NCI-H187 (cell line): ENCODE results near the gene TANC1.

ENCODE experiments used
- DNase-seq, 2 experiments: peaks; one replicate each; lab custom pipeline; 2025; lab: John Stamatoyannopoulos, UW

The TANC1 gene

GRCh38 chr2:159267921-159268320 is 299.5 kb downstream of the TANC1 start:
- no peak for DNase-seq

DNA sequence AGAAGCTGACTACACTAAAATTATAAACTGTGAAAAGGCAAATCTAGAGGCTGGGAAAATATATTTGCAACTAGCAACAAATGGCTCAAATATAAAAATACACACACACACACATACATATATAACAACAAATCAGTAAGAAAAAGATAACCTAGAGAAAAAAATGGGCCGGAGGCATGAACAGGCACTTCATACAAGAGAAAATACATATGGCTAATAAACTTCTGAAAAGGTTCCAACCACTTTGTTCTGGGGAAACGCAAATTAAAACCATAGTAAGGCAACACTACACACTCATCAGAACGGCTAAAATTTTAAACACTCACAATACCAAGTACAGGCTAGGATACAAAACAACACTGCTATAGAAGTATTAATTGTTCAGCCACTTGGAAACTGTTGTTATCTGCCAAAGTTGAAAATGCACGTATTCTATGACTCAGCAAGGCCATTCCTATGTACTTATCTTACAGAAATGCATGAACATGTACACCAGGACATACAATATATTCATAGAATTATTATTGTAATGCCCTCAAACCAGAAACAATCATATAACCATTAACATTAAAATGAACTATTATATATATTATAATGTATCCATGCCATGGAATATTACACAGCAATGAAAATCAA is 302.4 kb downstream of the TANC1 start:
- DNase-seq = no peak

DNA sequence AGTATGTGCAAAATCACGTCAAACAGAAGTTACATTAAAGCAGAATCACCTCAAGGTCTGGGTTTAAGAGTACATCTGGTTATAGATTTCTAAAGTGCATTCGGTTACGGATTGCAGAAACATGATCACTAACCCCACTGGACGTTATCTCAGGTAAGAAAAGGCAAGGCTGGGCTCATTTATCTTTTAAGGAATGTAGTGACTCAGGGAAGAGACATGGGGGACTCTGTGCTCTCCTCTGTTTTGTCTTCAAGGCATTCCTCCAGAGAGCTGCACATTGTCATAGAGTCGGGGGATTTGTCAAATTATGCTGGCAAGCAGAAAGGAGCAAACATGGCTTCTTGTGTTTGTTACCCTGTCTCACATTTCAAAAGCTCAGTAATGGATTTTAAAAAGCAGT is 303.7 kb downstream of the TANC1 start:
- DNase-seq = no peak

DNA sequence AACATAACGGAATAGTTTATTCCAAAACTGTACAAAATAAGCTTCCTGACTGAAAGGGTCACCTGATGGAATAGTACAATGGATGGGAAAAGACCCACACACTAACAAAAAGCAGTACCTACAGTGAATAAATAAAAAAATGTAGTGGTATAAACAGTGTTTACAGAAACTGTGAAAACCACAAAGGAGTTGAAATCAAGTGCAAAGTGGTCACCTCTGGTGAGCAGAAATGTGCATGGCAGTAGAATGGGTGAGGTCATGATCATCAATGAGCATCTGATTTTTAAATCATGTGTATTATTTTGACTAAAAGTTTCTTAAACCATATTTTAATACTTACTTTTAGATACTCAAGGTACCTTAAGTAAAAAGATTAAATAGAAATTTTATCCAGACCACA is 306.7 kb downstream of the TANC1 start:
- DNase-seq = no peak

DNA sequence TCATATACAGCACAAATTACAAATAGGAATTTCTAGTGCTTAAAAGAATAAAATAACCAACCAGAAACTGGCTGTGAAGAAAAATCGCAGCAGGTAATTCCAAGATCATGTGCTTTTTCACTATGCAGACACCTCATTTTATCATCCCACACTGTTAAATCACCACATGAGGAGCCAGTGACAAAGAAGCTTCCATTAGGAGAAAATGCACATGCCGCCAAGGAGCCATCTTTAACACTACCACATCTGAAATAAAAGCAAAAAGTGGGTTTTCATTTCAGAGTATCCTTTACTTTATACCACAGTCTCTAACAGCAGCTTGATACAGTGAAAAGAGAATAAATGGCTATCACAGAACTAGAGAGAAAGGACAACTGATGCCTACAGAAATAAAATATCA is 311.3 kb downstream of the TANC1 start:
- no peak for DNase-seq

- no peak for DNase-seq
Observed at GRCh38 chr2:159281002-159281401, 312.6 kb downstream of the TANC1 start.
